Loucy (cell line): ENCODE measurements around the gene CADM2.

Experiments used
- H2AFZ ChIP-seq: fragments of 200-600 bp; sonication (generic); 2 replicates; pipeline ENCODE4 v1.6.0; 2016; ENCODE audit warnings: antibody characterized with exemption, mild to moderate bottlenecking, low read length, moderate library complexity
- H3F3A ChIP-seq: fragments of 200-600 bp; 2 replicates; pipeline ENCODE4 v1.6.0; 2016; ENCODE audit warnings: antibody characterized with exemption, low read depth, mild to moderate bottlenecking
- H3K27me3 ChIP-seq: fragments of 200-600 bp; sonication (generic); 2 replicates; pipeline ENCODE4 v1.6.1; 2014; ENCODE audit warnings: low read length, mild to moderate bottlenecking; ENCODE audit not compliant: insufficient read depth, poor library complexity, severe bottlenecking
- H3K36me3 ChIP-seq: fragments of 200-600 bp; sonication (generic); 2 replicates; pipeline ENCODE4 v1.6.1; 2016; ENCODE audit warnings: low read length; ENCODE audit not compliant: insufficient read depth
- H3K4me1 ChIP-seq: fragments of 200-600 bp; sonication (generic); 2 replicates; pipeline ENCODE4 v1.5.1; 2014; ENCODE audit warnings: low read length, mild to moderate bottlenecking; ENCODE audit not compliant: insufficient read depth, poor library complexity, severe bottlenecking
- H3K4me2 ChIP-seq: fragments of 200-600 bp; sonication (generic); 2 replicates; pipeline ENCODE4 v1.6.0; 2014; ENCODE audit warnings: antibody characterized with exemption, low read length, low read depth, mild to moderate bottlenecking; ENCODE audit not compliant: poor library complexity, severe bottlenecking
- H3K4me3 ChIP-seq: fragments of 200-600 bp; sonication (generic); 2 replicates; pipeline ENCODE4 v1.5.1; 2014; ENCODE audit warnings: low read length, mild to moderate bottlenecking, mixed read lengths; ENCODE audit not compliant: poor library complexity, severe bottlenecking
- H3K79me2 ChIP-seq: fragments of 200-600 bp; sonication (generic); 2 replicates; pipeline ENCODE4 v1.6.1; 2014; ENCODE audit warnings: low read length; ENCODE audit not compliant: insufficient read depth
- H3K9ac ChIP-seq: fragments of 200-600 bp; sonication (generic); 2 replicates; pipeline ENCODE4 v1.6.0; 2014; ENCODE audit warnings: mild to moderate bottlenecking, low read depth, low read length, moderate library complexity; ENCODE audit not compliant: poor library complexity, severe bottlenecking
- H3K9me2 ChIP-seq: fragments of 200-600 bp; sonication (generic); replicated peaks from 2 replicates; pipeline ENCODE4 v1.6.1; 2016; ENCODE audit warnings: low read depth, low read length, mixed read lengths
- H3K9me3 ChIP-seq: fragments of 200-600 bp; sonication (generic); 2 replicates; pipeline ENCODE4 v1.6.1; 2014; ENCODE audit warnings: mild to moderate bottlenecking, antibody characterized with exemption, low read length, low read depth; ENCODE audit not compliant: insufficient read depth
- H4K20me1 ChIP-seq: fragments of 200-600 bp; sonication (generic); 2 replicates; pipeline ENCODE4 v1.6.0; 2014; ENCODE audit warnings: antibody characterized with exemption, low read length, mild to moderate bottlenecking; ENCODE audit not compliant: insufficient read depth, poor library complexity, severe bottlenecking
- CTCF ChIP-seq: fragments of 200-600 bp; sonication (generic); conservative IDR thresholded peaks from 2 replicates; pipeline ENCODE4 v1.5.1; 2014; ENCODE audit warnings: mild to moderate bottlenecking, antibody characterized with exemption, low read length
- EZH2phosphoT487 ChIP-seq: fragments of 200-600 bp; IDR thresholded peaks from 2 replicates; pipeline ENCODE4 v1.6.1; 2018; ENCODE audit warnings: antibody characterized with exemption, mild to moderate bottlenecking, moderate library complexity, borderline replicate concordance

The CADM2 gene

DNA sequence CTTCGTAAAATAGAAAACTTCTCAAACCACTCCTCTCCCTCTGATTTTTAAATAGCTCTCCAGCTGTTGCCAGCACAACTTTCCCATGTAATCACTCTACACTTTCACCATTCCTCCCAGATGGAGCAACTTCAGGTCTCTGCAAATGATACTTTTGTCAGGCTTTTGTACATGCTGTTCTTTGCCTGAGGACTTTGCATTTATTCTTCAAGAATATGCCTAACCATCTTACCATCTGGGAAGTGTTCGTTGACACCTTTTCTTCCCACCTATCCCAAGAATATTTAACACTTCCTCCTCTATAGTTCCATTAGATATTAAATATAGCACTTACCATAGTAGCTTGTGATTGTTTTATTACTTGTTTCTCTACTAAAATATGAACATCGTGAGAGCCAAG is 703.7 kb downstream of the CADM2 start:
- Histone ChIP-seq H3K4me2 (no peak overlapping the region), H3F3A (no peaks in the 10 kb centered on the region), H3K27me3 (no peaks in the 10 kb centered on the region), H4K20me1 (no peaks in the 10 kb centered on the region), H3K9ac (no peak overlapping the region), H3K9me2 (no peaks in the 10 kb centered on the region), H3K9me3 (no peaks in the 10 kb centered on the region), H3K4me1 (no peaks in the 10 kb centered on the region), H3K4me3 (no peak overlapping the region), H2AFZ (no peak overlapping the region), H3K79me2 (no peaks in the 10 kb centered on the region), H3K36me3 (no peaks in the 10 kb centered on the region)
- TF ChIP-seq EZH2phosphoT487, result no peak
- no peak for TF ChIP-seq CTCF

DNA sequence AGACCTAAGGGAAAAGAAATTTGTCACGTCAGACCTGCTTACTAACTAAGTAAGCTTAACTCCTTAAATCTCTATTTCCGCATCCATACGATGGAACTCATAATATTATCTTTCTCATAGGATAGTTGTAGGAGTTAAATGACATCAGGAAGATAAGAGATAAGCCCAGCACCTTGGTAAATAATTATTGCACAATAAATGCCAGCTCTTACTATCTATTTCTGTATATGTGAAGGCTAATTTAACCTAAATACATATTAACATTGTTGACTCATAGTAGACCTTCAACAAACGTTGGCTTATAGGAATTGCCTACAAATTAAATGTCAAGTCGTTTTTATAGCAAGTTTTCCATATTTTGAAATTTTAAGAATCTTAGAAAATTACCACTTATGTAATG is 709.0 kb downstream of the CADM2 start:
- Histone ChIP-seq H3K4me2 (no peak overlapping the region), H3K36me3 (no peaks in the 10 kb centered on the region), H3K4me3 (no peak overlapping the region), H3F3A (no peaks in the 10 kb centered on the region), H3K9ac (no peak overlapping the region), H3K27me3 (no peaks in the 10 kb centered on the region), H3K9me3 (no peaks in the 10 kb centered on the region), H4K20me1 (no peaks in the 10 kb centered on the region), H3K79me2 (no peaks in the 10 kb centered on the region), H3K4me1 (no peaks in the 10 kb centered on the region), H2AFZ (no peak overlapping the region), H3K9me2 (no peaks in the 10 kb centered on the region)
- no peak for TF ChIP-seq CTCF
- no peak for TF ChIP-seq EZH2phosphoT487

GRCh38 chr3:85670634-85671205 is 711.9 kb downstream of the CADM2 start:
- H3K4me3 ChIP-seq, result no peak overlapping the region
- no peaks in the 10 kb centered on the region for H3K9me2 ChIP-seq
- no peaks in the 10 kb centered on the region for H3K79me2 ChIP-seq

More at GRCh38 chr3:85670634-85671205, 711.9 kb downstream of the CADM2 start:
- H3K9me3 ChIP-seq, result no peaks in the 10 kb centered on the region
- no peak overlapping the region for H3K4me2 ChIP-seq
- no peaks in the 10 kb centered on the region for H4K20me1 ChIP-seq
- no peak overlapping the region for H3K9ac ChIP-seq
- H3K4me1 ChIP-seq, result no peaks in the 10 kb centered on the region
- H3K27me3 ChIP-seq, result no peaks in the 10 kb centered on the region
- no peaks in the 10 kb centered on the region for H3K36me3 ChIP-seq
- no peak for TF ChIP-seq EZH2phosphoT487
- TF ChIP-seq CTCF, result no peak
- H2AFZ ChIP-seq, result no peak overlapping the region
- no peaks in the 10 kb centered on the region for H3F3A ChIP-seq
